GM23338 (cell line): ENCODE measurements around the gene CDON. TPM values are rescaled to one million over a fixed set of nuclear protein-coding genes. Genes with fewer than 3 reads are reported as not detected.

Source experiments
- ATAC-seq: fragments of 200-7000 bp; cut with Tn5 transposase; 3 replicates; pipeline ENCODE4 v1.9.1; 2020
- DNase-seq: peaks from one replicate; pipeline ENCODE4 v3.0.0-alpha.2; 2015; ENCODE audit warnings: low spot score
- H2AFZ ChIP-seq: fragments of 200-600 bp; sonication (generic); 2 replicates; pipeline ENCODE4 v1.8.0; 2016; ENCODE audit warnings: antibody characterized with exemption, mild to moderate bottlenecking, moderate library complexity
- H3F3A ChIP-seq: fragments of 200-600 bp; sonication (generic); replicated peaks from 2 replicates; pipeline ENCODE4 v1.8.0; 2017; ENCODE audit warnings: antibody characterized with exemption, mixed run types, low read depth
- H3K27ac ChIP-seq: fragments of 200-600 bp; sonication (generic); 2 replicates; pipeline ENCODE4 v1.6.1; 2016; ENCODE audit warnings: low read depth
- H3K27me3 ChIP-seq: fragments of 200-600 bp; sonication (generic); 2 replicates; pipeline ENCODE4 v1.8.0; 2016; ENCODE audit warnings: mild to moderate bottlenecking, mixed run types, moderate library complexity; ENCODE audit not compliant: insufficient read depth
- H3K36me3 ChIP-seq: fragments of 200-600 bp; sonication (generic); 2 replicates; pipeline ENCODE4 v1.8.0; 2016; ENCODE audit warnings: mild to moderate bottlenecking; ENCODE audit not compliant: insufficient read depth
- H3K4me1 ChIP-seq: fragments of 200-600 bp; sonication (generic); 2 replicates; pipeline ENCODE4 v1.8.0; 2016; ENCODE audit warnings: mild to moderate bottlenecking, moderate library complexity; ENCODE audit not compliant: insufficient read depth
- H3K4me2 ChIP-seq: fragments of 200-600 bp; sonication (generic); 2 replicates; pipeline ENCODE4 v1.7.1; 2017; ENCODE audit warnings: mixed run types
- H3K4me3 ChIP-seq: fragments of 200-600 bp; sonication (generic); 2 replicates; pipeline ENCODE4 v1.6.1; 2016; ENCODE audit warnings: mixed run types
- H3K79me2 ChIP-seq: fragments of 200-600 bp; sonication (generic); replicated peaks from 2 replicates; pipeline ENCODE4 v1.8.0; 2017; ENCODE audit warnings: mild to moderate bottlenecking; ENCODE audit not compliant: insufficient read depth
- H3K9me2 ChIP-seq: fragments of 200-600 bp; sonication (generic); 2 replicates; pipeline ENCODE4 v1.8.0; 2017; ENCODE audit not compliant: insufficient read depth
- H4K20me1 ChIP-seq: fragments of 200-600 bp; sonication (generic); replicated peaks from 2 replicates; pipeline ENCODE4 v1.8.0; 2017; ENCODE audit warnings: mild to moderate bottlenecking; ENCODE audit not compliant: insufficient read depth
- H3K27ac Mint-ChIP-seq: 2 replicates; pipeline ENCODE4 v1.8.0; 2020; ENCODE audit warnings: inconsistent platforms, mild to moderate bottlenecking, moderate library complexity, mixed read lengths
- H3K27me3 Mint-ChIP-seq: 3 replicates; pipeline ENCODE4 v1.8.0; 2022; ENCODE audit warnings: low read depth, mild to moderate bottlenecking, moderate library complexity, mixed read lengths, inconsistent platforms; ENCODE audit not compliant: insufficient read depth, poor library complexity
- H3K36me3 Mint-ChIP-seq: 3 replicates; pipeline ENCODE4 v1.8.0; 2021; ENCODE audit warnings: low read depth, mild to moderate bottlenecking, inconsistent platforms, moderate library complexity, mixed read lengths
- H3K4me1 Mint-ChIP-seq: 3 replicates; pipeline ENCODE4 v1.8.0; 2020; ENCODE audit warnings: mild to moderate bottlenecking, inconsistent platforms, mixed read lengths
- H3K4me3 Mint-ChIP-seq: 3 replicates; pipeline ENCODE4 v1.8.0; 2021; ENCODE audit warnings: moderate library complexity, mild to moderate bottlenecking, inconsistent platforms, mixed read lengths
- H3K9me3 Mint-ChIP-seq: 3 replicates; pipeline ENCODE4 v1.8.0; 2020; ENCODE audit warnings: moderate library complexity, mild to moderate bottlenecking, inconsistent platforms, mixed read lengths
- CREB1 ChIP-seq: fragments of 250-450 bp; sonication (Bioruptor Pico); IDR thresholded peaks from 2 replicates; pipeline ENCODE4 v1.5.0; 2020; ENCODE audit warnings: low read depth, mild to moderate bottlenecking, moderate library complexity
- CTCF ChIP-seq, 2 experiments: fragments of 200-600 bp in 1 of 2; sonication (generic) in 1 of 2; conservative IDR thresholded peaks; 2 replicates each; pipeline versions ENCODE4 v1.5.1 to v1.6.1; 2016 to 2017; ENCODE audit warnings: antibody characterized with exemption in 2 of 2, low read depth in 2 of 2, mild to moderate bottlenecking in 2 of 2, moderate library complexity in 1 of 2
- ETS1 ChIP-seq: IDR thresholded peaks from 2 replicates; pipeline ENCODE4 v1.6.1; 2016; ENCODE audit warnings: antibody characterized with exemption
- EZH2 ChIP-seq: fragments of 200-600 bp; sonication (generic); IDR thresholded peaks from one replicate; pipeline ENCODE4 v1.8.0; 2017; ENCODE audit warnings: antibody characterized with exemption, mild to moderate bottlenecking, low read depth; ENCODE audit not compliant: unreplicated experiment
- EZH2phosphoT487 ChIP-seq: fragments of 200-600 bp; sonication (generic); IDR thresholded peaks from one replicate; pipeline ENCODE4 v1.8.1; 2018; ENCODE audit warnings: antibody characterized with exemption; ENCODE audit not compliant: unreplicated experiment
- JUNB ChIP-seq: IDR thresholded peaks from one replicate; pipeline ENCODE4 v1.6.1; 2016; ENCODE audit warnings: antibody characterized with exemption; ENCODE audit not compliant: unreplicated experiment
- NANOG ChIP-seq: IDR thresholded peaks from 2 replicates; pipeline ENCODE4 v1.6.1; 2016; ENCODE audit warnings: antibody characterized with exemption, borderline replicate concordance
- POLR2AphosphoS5 ChIP-seq: IDR thresholded peaks from 2 replicates; pipeline ENCODE4 v1.6.1; 2016; ENCODE audit warnings: antibody characterized with exemption, low read depth
- REST ChIP-seq: IDR thresholded peaks from one replicate; pipeline ENCODE4 v1.6.1; 2018; ENCODE audit warnings: antibody characterized with exemption; ENCODE audit not compliant: unreplicated experiment
- STAT1 ChIP-seq: IDR thresholded peaks from one replicate; pipeline ENCODE4 v1.6.1; 2016; ENCODE audit warnings: antibody characterized with exemption; ENCODE audit not compliant: unreplicated experiment
- ZNF114 ChIP-seq: fragments of 250-450 bp; sonication (Bioruptor Pico); IDR thresholded peaks from 2 replicates; pipeline ENCODE4 v1.5.0; 2020; ENCODE audit warnings: mild to moderate bottlenecking, moderate library complexity
- ZNF331 ChIP-seq: fragments of 250-450 bp; sonication (Bioruptor Pico); IDR thresholded peaks from 2 replicates; pipeline ENCODE4 v1.5.0; 2020; ENCODE audit warnings: low read depth, mild to moderate bottlenecking, moderate library complexity
- ZNF462 ChIP-seq: fragments of 250-450 bp; sonication (Bioruptor Pico); IDR thresholded peaks from 2 replicates; pipeline ENCODE4 v1.5.0; 2020; ENCODE audit warnings: mild to moderate bottlenecking, moderate library complexity
- polyA plus RNA-seq: library from polyadenylated mRNA; unstranded; fragments of >200 nt; fragmentation: Nextera tagmentation; extraction: Ambion mirVana; gene quantifications from 2 replicates; pipeline ENCODE4 v1.2.1, GENCODE V29; 2016
- total RNA-seq: library from RNA; depleted of rRNA; stranded (reverse); fragments of >200 nt; shearing (Covaris generic); gene quantifications from 2 replicates; pipeline ENCODE4 v1.2.3, GENCODE V29; 2014

The CDON gene
- total and polyA plus RNA-seq, 2 experiments from 2014 or later = 4.1 to 35.5 TPM

GRCh38 chr11:125943661-125944349, 118.9 kb downstream of the CDON start:
- no peaks in the 10 kb centered on the region for H3K27me3 ChIP-seq
- peaks cover 20% of the 10 kb centered on the region for H3K4me1 Mint-ChIP-seq
- H3K27ac Mint-ChIP-seq = no peak overlapping the region
- H3K79me2 ChIP-seq = no peaks in the 10 kb centered on the region
- ATAC-seq = no peak
- no peaks in the 10 kb centered on the region for H3F3A ChIP-seq
- no peaks in the 10 kb centered on the region for H3K36me3 ChIP-seq
- TF ChIP-seq CREB1 (CRISPR knock-in tag) = no peak
- no peak for TF ChIP-seq REST
- no peak for TF ChIP-seq CTCF (conservative IDR thresholded peaks at IDR 0.05; ENCODE audit: low read depth in 2 of 2)
- TF ChIP-seq NANOG = no peak
- TF ChIP-seq JUNB = no peak
- TF ChIP-seq EZH2 = no peak
- TF ChIP-seq ZNF114 = no peak
- TF ChIP-seq STAT1 = no peak
- TF ChIP-seq ZNF462 (CRISPR knock-in tag) = no peak
- TF ChIP-seq EZH2phosphoT487 = no peak
- no peak for TF ChIP-seq POLR2AphosphoS5
- no peak for TF ChIP-seq ETS1
- TF ChIP-seq ZNF331 (CRISPR knock-in tag) = no peak
- H3K27me3 Mint-ChIP-seq = peaks cover 16% of the 10 kb centered on the region
- no peak for DNase-seq
- H3K4me2 ChIP-seq = no peak overlapping the region
- H3K27ac ChIP-seq = no peak overlapping the region
- peaks cover 13% of the 10 kb centered on the region for H3K4me1 ChIP-seq
- H3K36me3 Mint-ChIP-seq = no peaks in the 10 kb centered on the region
- no peak overlapping the region for H3K4me3 ChIP-seq
- no peaks in the 10 kb centered on the region for H3K9me2 ChIP-seq
- H4K20me1 ChIP-seq = no peaks in the 10 kb centered on the region
- no peak overlapping the region for H2AFZ ChIP-seq
- no peaks in the 10 kb centered on the region; the same call in 2 of the 3 replicates for H3K9me3 Mint-ChIP-seq
- no peak overlapping the region for H3K4me3 Mint-ChIP-seq
